K562 (cell line): ENCODE data around the gene H2BK1. TPM values are rescaled to one million over a fixed set of nuclear protein-coding genes. Genes with fewer than 3 reads are reported as not detected.

Experiments
- CCNT2 ChIP-seq: IDR thresholded peaks from 2 replicates; pipeline ENCODE4 v1.6.1; 2011; ENCODE audit warnings: borderline replicate concordance, low read depth, mild to moderate bottlenecking, moderate library complexity, mixed read lengths, low read length; ENCODE audit not compliant: insufficient read length; ENCODE audit errors: extremely low read depth
- DNMT1 ChIP-seq: fragments of 450-650 bp; IDR thresholded peaks from 2 replicates; pipeline ENCODE4 v1.6.1; 2016; ENCODE audit warnings: antibody characterized with exemption, mild to moderate bottlenecking
- ELK1 ChIP-seq: sonication (generic); formaldehyde crosslinking; IDR thresholded peaks from 2 replicates; pipeline ENCODE4 v1.8.1; 2022; ENCODE audit warnings: missing genetic modification reagents
- FOXP4 ChIP-seq: sonication (generic); formaldehyde crosslinking; IDR thresholded peaks from 2 replicates; pipeline ENCODE4 v1.8.0; 2022; ENCODE audit warnings: mild to moderate bottlenecking, missing genetic modification reagents, borderline replicate concordance
- LEF1 ChIP-seq: fragments of 450-650 bp; IDR thresholded peaks from 2 replicates; pipeline ENCODE4 v1.6.1; 2016; ENCODE audit warnings: mild to moderate bottlenecking
- MAFF ChIP-seq: IDR thresholded peaks from 2 replicates; pipeline ENCODE4 v1.6.1; 2012; ENCODE audit warnings: low read length, improper control_type of control experiment
- MIER1 ChIP-seq: fragments of 450-650 bp; IDR thresholded peaks from 2 replicates; pipeline ENCODE4 v1.6.1; 2016; ENCODE audit warnings: antibody characterized with exemption, mild to moderate bottlenecking, low read depth
- NFATC3 ChIP-seq: fragments of 450-650 bp; IDR thresholded peaks from 2 replicates; pipeline ENCODE4 v1.6.1; 2017; ENCODE audit warnings: mild to moderate bottlenecking
- NR2F6 ChIP-seq: fragments of 450-650 bp; formaldehyde crosslinking; IDR thresholded peaks from 2 replicates; pipeline ENCODE4 v1.4.0; 2020; ENCODE audit warnings: mild to moderate bottlenecking
- PHB ChIP-seq: fragments of 250-450 bp; sonication (Bioruptor Pico); IDR thresholded peaks from 2 replicates; pipeline ENCODE4 v1.5.0; 2021
- PTTG1 ChIP-seq: fragments of 450-650 bp; IDR thresholded peaks from 2 replicates; pipeline ENCODE4 v1.6.1; 2016; ENCODE audit warnings: low read depth, mild to moderate bottlenecking, missing genetic modification characterization, missing compliant biosample characterization
- RFX5 ChIP-seq: IDR thresholded peaks from 2 replicates; pipeline ENCODE4 v1.6.1; 2011; ENCODE audit warnings: low read depth, mild to moderate bottlenecking, improper control_type of control experiment, low read length
- RHOXF2B ChIP-seq: fragments of 250-450 bp; sonication (Bioruptor Pico); conservative IDR thresholded peaks from 2 replicates; pipeline ENCODE4 v1.5.1; 2021
- ZBTB7A ChIP-seq: IDR thresholded peaks from 2 replicates; pipeline ENCODE4 v1.6.1; 2011; ENCODE audit warnings: low read depth, mild to moderate bottlenecking, low read length, moderate library complexity, borderline replicate concordance; ENCODE audit not compliant: control insufficient read depth
- ZNF212 ChIP-seq: fragments of 450-650 bp; formaldehyde crosslinking; IDR thresholded peaks from 2 replicates; pipeline ENCODE4 v1.4.0; 2020; ENCODE audit warnings: mild to moderate bottlenecking
- ZNF282 ChIP-seq: sonication (generic); formaldehyde crosslinking; IDR thresholded peaks from 2 replicates; pipeline ENCODE4 v1.8.1; 2023; ENCODE audit warnings: missing genetic modification reagents
- ZNF347 ChIP-seq: fragments of 450-650 bp; formaldehyde crosslinking; IDR thresholded peaks from 2 replicates; pipeline ENCODE4 v1.4.0; 2020; ENCODE audit warnings: low read depth, mild to moderate bottlenecking, moderate library complexity
- ZNF41 ChIP-seq: fragments of 250-450 bp; sonication (Bioruptor Pico); conservative IDR thresholded peaks from 2 replicates; pipeline ENCODE4 v1.4.0; 2020; ENCODE audit warnings: mild to moderate bottlenecking
- polyA plus RNA-seq, 8 experiments: library from polyadenylated mRNA; depleted of rRNA in 4 of 8; stranded (reverse) in 5 of 8; unstranded in 3 of 8; fragments of >200 nt; fragmentation: Nextera tagmentation in 2 of 8; fragmentation: Illumina TruSeq in 1 of 8; extraction: Ambion mirVana in 2 of 8; extraction: Trizol in 1 of 8; gene quantifications; 2 replicates each; pipeline versions ENCODE4 v1.2.1 to v1.2.3, GENCODE V29; 2011 to 2014; ENCODE audit warnings: inconsistent platforms in 1 of 8, missing spikeins in 1 of 8
- total RNA-seq, 7 experiments: library from RNA; depleted of rRNA in 6 of 7; stranded (reverse); fragments of >200 nt in 6 of 7; fragmentation: Illumina TruSeq in 2 of 7; extraction: Trizol in 2 of 7; gene quantifications; 2 replicates each; pipeline versions ENCODE4 v1.2.1 to v1.2.3, GENCODE V29; 2011 to 2021; ENCODE audit warnings: low replicate concordance in 1 of 7
- TF ChIP-seq, protein P1 (sequence below), 2 experiments: fragments of 450-650 bp in 1 of 2; IDR thresholded peaks; 2 replicates each; pipeline ENCODE4 v1.6.1; 2011 to 2017; ENCODE audit warnings: low read depth in 2 of 2, antibody characterized with exemption in 1 of 2, borderline replicate concordance in 1 of 2, low read length in 1 of 2, mild to moderate bottlenecking in 1 of 2, mixed read lengths in 1 of 2; ENCODE audit not compliant: control insufficient read depth in 1 of 2

The H2BK1 gene
- total and polyA plus RNA-seq, 9 of the 15 experiments (the other 6 are each of a cell fraction or from before 2014, with no cell fraction given), result not detected

DNA sequence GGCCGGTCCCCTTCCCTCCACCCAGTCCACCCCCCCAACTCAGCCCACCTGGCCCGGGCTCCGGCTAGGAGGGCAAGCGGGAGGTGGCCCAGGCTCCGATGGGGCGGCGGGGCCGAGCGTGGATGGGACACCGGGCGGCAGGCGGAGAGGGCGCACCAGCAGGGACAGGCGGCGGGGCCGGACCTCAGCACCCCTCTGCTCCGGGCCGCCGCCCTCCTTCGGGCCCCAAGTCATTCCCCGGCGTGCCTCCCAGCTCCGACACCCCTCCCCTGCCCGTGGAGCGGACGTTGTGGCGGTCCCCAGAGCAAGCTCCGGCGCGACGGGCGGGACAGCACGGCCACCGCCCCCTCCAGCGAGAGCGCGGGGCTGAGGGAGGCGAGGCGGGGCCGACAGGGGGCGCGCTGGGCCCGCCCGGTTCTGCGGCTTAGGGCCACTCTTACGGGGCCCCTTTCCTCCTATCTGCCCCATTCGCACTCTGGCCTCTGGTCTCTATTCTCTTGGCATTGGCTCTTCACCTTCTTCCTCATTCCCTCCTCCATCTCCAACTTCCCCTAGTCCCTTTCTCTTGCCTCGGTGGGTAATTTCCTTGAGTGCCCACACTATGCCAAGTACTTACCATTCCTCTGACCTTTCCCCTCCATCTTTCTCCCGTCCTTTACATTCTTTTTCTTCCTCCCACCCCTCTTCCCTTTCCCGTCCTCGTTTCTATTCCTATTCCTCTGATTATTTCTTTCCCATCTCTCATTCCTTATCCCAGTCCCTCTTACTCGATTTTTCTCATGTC is 42.1 kb downstream of the H2BK1 start (continued):
- TF ChIP-seq ZNF41 (CRISPR knock-in tag) (no peak), LEF1 (peak; percentile 52; the same call in 1 of the 2 replicates), PTTG1 (tag) (no peak), DNMT1 (peak; percentile 73; the same call in 1 of the 2 replicates), NR2F6 (CRISPR knock-in tag) (no peak), FOXP4 (CRISPR knock-in tag) (no peak), ZNF212 (no peak), MAFF (no peak), ZBTB7A (peak; percentile 83), CCNT2 (peak; percentile 41), RFX5 (no peak), NFATC3 (no peak), ZNF282 (CRISPR knock-in tag) (no peak), ELK1 (no peak), ZNF347 (CRISPR knock-in tag) (no peak), MIER1 (no peak), PHB (CRISPR knock-in tag) (no peak; the same call in 1 of the 2 replicates), RHOXF2B (CRISPR knock-in tag) (no peak)
- TF ChIP-seq, protein P1, sequence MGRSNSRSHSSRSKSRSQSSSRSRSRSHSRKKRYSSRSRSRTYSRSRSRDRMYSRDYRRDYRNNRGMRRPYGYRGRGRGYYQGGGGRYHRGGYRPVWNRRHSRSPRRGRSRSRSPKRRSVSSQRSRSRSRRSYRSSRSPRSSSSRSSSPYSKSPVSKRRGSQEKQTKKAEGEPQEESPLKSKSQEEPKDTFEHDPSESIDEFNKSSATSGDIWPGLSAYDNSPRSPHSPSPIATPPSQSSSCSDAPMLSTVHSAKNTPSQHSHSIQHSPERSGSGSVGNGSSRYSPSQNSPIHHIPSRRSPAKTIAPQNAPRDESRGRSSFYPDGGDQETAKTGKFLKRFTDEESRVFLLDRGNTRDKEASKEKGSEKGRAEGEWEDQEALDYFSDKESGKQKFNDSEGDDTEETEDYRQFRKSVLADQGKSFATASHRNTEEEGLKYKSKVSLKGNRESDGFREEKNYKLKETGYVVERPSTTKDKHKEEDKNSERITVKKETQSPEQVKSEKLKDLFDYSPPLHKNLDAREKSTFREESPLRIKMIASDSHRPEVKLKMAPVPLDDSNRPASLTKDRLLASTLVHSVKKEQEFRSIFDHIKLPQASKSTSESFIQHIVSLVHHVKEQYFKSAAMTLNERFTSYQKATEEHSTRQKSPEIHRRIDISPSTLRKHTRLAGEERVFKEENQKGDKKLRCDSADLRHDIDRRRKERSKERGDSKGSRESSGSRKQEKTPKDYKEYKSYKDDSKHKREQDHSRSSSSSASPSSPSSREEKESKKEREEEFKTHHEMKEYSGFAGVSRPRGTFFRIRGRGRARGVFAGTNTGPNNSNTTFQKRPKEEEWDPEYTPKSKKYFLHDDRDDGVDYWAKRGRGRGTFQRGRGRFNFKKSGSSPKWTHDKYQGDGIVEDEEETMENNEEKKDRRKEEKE (IDR thresholded peaks at IDR 0.05; ENCODE audit: borderline replicate concordance in 1 of 2, control insufficient read depth in 1 of 2, low read depth in 2 of 2, low read length in 1 of 2), result peak in 1 of 2 experiments; percentile 77; a peak in 1 of 4 replicates
